GM19099 (cell line): ENCODE measurements around the gene ZNF506.

Experiments used
- POLR2A ChIP-seq: IDR thresholded peaks from 3 replicates; pipeline ENCODE4 v1.6.1; 2011; ENCODE audit warnings: low read depth; ENCODE audit not compliant: insufficient read length; ENCODE audit errors: extremely low read depth

The ZNF506 gene

GRCh38 chr19:19782783-19783182, 38.8 kb downstream of the ZNF506 start:
- TF ChIP-seq POLR2A = no peak

GRCh38 chr19:19778666-19779065, 42.9 kb downstream of the ZNF506 start:
- TF ChIP-seq POLR2A = no peak

GRCh38 chr19:19777692-19778091, 43.9 kb downstream of the ZNF506 start:
- no peak for TF ChIP-seq POLR2A

- peak; percentile 64 for TF ChIP-seq POLR2A
These were observed 45.1 kb downstream of the ZNF506 start for GRCh38 chr19:19776206-19777008.

- no peak for TF ChIP-seq POLR2A
These were observed 45.7 kb downstream of the ZNF506 start for GRCh38 chr19:19775891-19776205.

GRCh38 chr19:19774354-19775033, 47.1 kb downstream of the ZNF506 start:
- TF ChIP-seq POLR2A = no peak

GRCh38 chr19:19758164-19758563, 63.4 kb downstream of the ZNF506 start:
- no peak for TF ChIP-seq POLR2A

- TF ChIP-seq POLR2A = no peak
These were observed 68.7 kb downstream of the ZNF506 start for GRCh38 chr19:19752760-19753403.

GRCh38 chr19:19751846-19752245, 69.7 kb downstream of the ZNF506 start:
- TF ChIP-seq POLR2A = no peak

- no peak for TF ChIP-seq POLR2A
These were observed 70.4 kb downstream of the ZNF506 start for GRCh38 chr19:19750842-19751790.

- no peak for TF ChIP-seq POLR2A
These were observed 71.4 kb downstream of the ZNF506 start for GRCh38 chr19:19749908-19750841.

- TF ChIP-seq POLR2A = no peak
These were observed 72.2 kb downstream of the ZNF506 start for GRCh38 chr19:19749117-19749907.
